K562 (cell line): ENCODE measurements around the gene LYPD3. TPM values are rescaled to one million over a fixed set of nuclear protein-coding genes. Genes with fewer than 3 reads are reported as not detected.
A peak's percentile ranks its signal among the peaks of the same experiment; 100 is the strongest.

Experiments used
- EGR1 ChIP-seq: fragments of 450-650 bp; conservative IDR thresholded peaks from 2 replicates; pipeline ENCODE4 v1.6.1; 2017; ENCODE audit warnings: mild to moderate bottlenecking
- HNRNPUL1 ChIP-seq: fragments of 200-400 bp; formaldehyde crosslinking; IDR thresholded peaks from 2 replicates; pipeline ENCODE4 v1.6.1; 2017; ENCODE audit warnings: low read length
- L3MBTL2 ChIP-seq: fragments of 450-650 bp; IDR thresholded peaks from 2 replicates; pipeline ENCODE4 v1.6.1; 2016; ENCODE audit warnings: mild to moderate bottlenecking, moderate library complexity
- MAZ ChIP-seq, 2 experiments: fragments of 450-650 bp in 1 of 2; sonication (generic) in 1 of 2; formaldehyde crosslinking; IDR thresholded peaks in 1 of 2; conservative IDR thresholded peaks in 1 of 2; 2 replicates each; pipeline versions ENCODE4 v1.4.0 to v1.5.0; 2020; ENCODE audit warnings: mild to moderate bottlenecking in 1 of 2, missing genetic modification reagents in 1 of 2
- MCM2 ChIP-seq: fragments of 450-650 bp; IDR thresholded peaks from 2 replicates; pipeline ENCODE4 v1.6.1; 2017; ENCODE audit warnings: low read depth, mild to moderate bottlenecking
- MTA1 ChIP-seq: fragments of 450-650 bp; IDR thresholded peaks from 2 replicates; pipeline ENCODE4 v1.6.1; 2017; ENCODE audit warnings: borderline replicate concordance
- MTA3 ChIP-seq: fragments of 450-650 bp; formaldehyde crosslinking; IDR thresholded peaks from 2 replicates; pipeline ENCODE4 v1.6.1; 2017; ENCODE audit warnings: mild to moderate bottlenecking, borderline replicate concordance
- NCOR1 ChIP-seq: fragments of 450-650 bp; IDR thresholded peaks from 2 replicates; pipeline ENCODE4 v1.6.1; 2016; ENCODE audit warnings: mild to moderate bottlenecking, moderate library complexity
- NRF1 ChIP-seq, 2 experiments: fragments of 450-650 bp; IDR thresholded peaks in 1 of 2; conservative IDR thresholded peaks in 1 of 2; 2 replicates each; pipeline ENCODE4 v1.6.1; 2014; ENCODE audit warnings: mild to moderate bottlenecking in 2 of 2
- PHF20 ChIP-seq: fragments of 450-650 bp; IDR thresholded peaks from 2 replicates; pipeline ENCODE4 v1.6.1; 2018; ENCODE audit not compliant: partially characterized antibody
- SIN3A ChIP-seq, 2 experiments: fragments of 150-350 bp in 1 of 2; IDR thresholded peaks; 2 replicates each; pipeline ENCODE4 v1.6.1; 2011 to 2016; ENCODE audit warnings: borderline replicate concordance in 2 of 2, low read depth in 2 of 2, low read length in 2 of 2, mild to moderate bottlenecking in 2 of 2, moderate library complexity in 2 of 2; ENCODE audit not compliant: control insufficient read depth in 1 of 2
- SRSF3 ChIP-seq: fragments of 200-400 bp; formaldehyde crosslinking; IDR thresholded peaks from 2 replicates; pipeline ENCODE4 v1.6.1; 2016; ENCODE audit warnings: mild to moderate bottlenecking, low read length, moderate library complexity; ENCODE audit not compliant: insufficient read depth
- ZNF184 ChIP-seq: sonication (generic); formaldehyde crosslinking; IDR thresholded peaks from 2 replicates; pipeline ENCODE4 v1.5.0; 2020; ENCODE audit warnings: missing genetic modification reagents
- ZNF695 ChIP-seq: fragments of 450-650 bp; formaldehyde crosslinking; IDR thresholded peaks from 2 replicates; pipeline ENCODE4 v1.4.0; 2020; ENCODE audit warnings: mild to moderate bottlenecking, moderate library complexity
- polyA plus RNA-seq, 8 experiments: library from polyadenylated mRNA; depleted of rRNA in 4 of 8; stranded (reverse) in 5 of 8; unstranded in 3 of 8; fragments of >200 nt; fragmentation: Nextera tagmentation in 2 of 8; fragmentation: Illumina TruSeq in 1 of 8; extraction: Ambion mirVana in 2 of 8; extraction: Trizol in 1 of 8; gene quantifications; 2 replicates each; pipeline versions ENCODE4 v1.2.1 to v1.2.3, GENCODE V29; 2011 to 2014; ENCODE audit warnings: inconsistent platforms in 1 of 8, missing spikeins in 1 of 8
- total RNA-seq, 7 experiments: library from RNA; depleted of rRNA in 6 of 7; stranded (reverse); fragments of >200 nt in 6 of 7; fragmentation: Illumina TruSeq in 2 of 7; extraction: Trizol in 2 of 7; gene quantifications; 2 replicates each; pipeline versions ENCODE4 v1.2.1 to v1.2.3, GENCODE V29; 2011 to 2021; ENCODE audit warnings: low replicate concordance in 1 of 7
- TF ChIP-seq, protein P1 (sequence below): fragments of 200-800 bp; sonication (Bioruptor generic); IDR thresholded peaks from 2 replicates; pipeline ENCODE4 v1.6.1; 2017; ENCODE audit warnings: missing genetic modification characterization, missing compliant biosample characterization
- TF ChIP-seq, protein P2 (sequence below): fragments of 250-450 bp; sonication (Bioruptor Pico); IDR thresholded peaks from 2 replicates; pipeline ENCODE4 v1.5.0; 2021
- TF ChIP-seq, protein P3 (sequence below): sonication (generic); formaldehyde crosslinking; IDR thresholded peaks from 2 replicates; pipeline ENCODE4 v1.8.0; 2023; ENCODE audit warnings: mild to moderate bottlenecking, missing genetic modification reagents
- TF ChIP-seq, protein P4 (sequence below): fragments of 450-650 bp; IDR thresholded peaks from 2 replicates; pipeline ENCODE4 v1.7.0; 2016; ENCODE audit warnings: borderline replicate concordance

The LYPD3 gene
- total and polyA plus RNA-seq, 9 of the 15 experiments (the other 6 are each of a cell fraction or from before 2014, with no cell fraction given), result 0.04 to 0.33 (median 0.20) TPM; not detected in 1

DNA sequence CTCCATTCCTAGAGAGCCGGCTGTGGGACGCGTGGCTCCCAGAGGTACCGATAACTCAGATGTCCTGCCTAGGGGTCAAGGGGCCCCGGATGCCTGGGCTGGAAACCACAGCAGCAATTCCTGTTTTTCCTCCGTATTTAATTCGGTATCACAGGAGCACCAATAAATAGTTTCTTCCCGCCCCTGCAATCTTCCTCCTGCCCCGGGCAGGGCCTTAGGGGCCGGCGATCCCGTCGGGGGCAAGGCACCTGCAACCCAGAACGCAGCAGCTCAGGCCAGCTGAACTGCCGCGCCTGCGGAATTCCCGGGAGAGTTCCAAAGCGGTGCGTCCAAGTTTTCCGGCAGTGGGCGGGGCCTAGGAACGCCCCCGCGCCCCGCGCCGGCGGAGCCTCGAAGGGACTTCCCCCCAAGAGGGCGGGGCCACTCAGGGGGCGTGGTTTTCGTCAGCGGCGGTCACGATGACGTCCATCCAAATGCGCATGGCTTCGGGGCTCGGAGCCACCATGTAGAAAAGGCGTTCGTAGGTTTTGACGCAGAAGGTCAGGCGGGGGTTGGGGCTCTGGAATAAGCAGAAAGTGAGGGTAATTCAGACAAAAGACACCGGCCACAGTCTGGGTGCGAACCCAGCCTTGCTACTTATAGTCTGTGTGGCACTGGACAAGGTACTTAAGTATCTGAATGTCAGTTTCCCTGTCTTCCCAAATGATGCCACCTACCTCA, 9.7 kb upstream of the LYPD3 start (continued):
- TF ChIP-seq, protein P1, sequence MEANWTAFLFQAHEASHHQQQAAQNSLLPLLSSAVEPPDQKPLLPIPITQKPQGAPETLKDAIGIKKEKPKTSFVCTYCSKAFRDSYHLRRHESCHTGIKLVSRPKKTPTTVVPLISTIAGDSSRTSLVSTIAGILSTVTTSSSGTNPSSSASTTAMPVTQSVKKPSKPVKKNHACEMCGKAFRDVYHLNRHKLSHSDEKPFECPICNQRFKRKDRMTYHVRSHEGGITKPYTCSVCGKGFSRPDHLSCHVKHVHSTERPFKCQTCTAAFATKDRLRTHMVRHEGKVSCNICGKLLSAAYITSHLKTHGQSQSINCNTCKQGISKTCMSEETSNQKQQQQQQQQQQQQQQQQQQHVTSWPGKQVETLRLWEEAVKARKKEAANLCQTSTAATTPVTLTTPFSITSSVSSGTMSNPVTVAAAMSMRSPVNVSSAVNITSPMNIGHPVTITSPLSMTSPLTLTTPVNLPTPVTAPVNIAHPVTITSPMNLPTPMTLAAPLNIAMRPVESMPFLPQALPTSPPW (CRISPR knock-in tag), result peak; percentile 70
- TF ChIP-seq, protein P2, sequence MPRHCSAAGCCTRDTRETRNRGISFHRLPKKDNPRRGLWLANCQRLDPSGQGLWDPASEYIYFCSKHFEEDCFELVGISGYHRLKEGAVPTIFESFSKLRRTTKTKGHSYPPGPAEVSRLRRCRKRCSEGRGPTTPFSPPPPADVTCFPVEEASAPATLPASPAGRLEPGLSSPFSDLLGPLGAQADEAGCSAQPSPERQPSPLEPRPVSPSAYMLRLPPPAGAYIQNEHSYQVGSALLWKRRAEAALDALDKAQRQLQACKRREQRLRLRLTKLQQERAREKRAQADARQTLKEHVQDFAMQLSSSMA (CRISPR knock-in tag), result no peak
- TF ChIP-seq PHF20 (peak; percentile 85), L3MBTL2 (peak; percentile 98), SIN3A (IDR thresholded peaks at IDR 0.05; ENCODE audit: borderline replicate concordance in 2 of 2, control insufficient read depth in 1 of 2, low read depth in 2 of 2, low read length in 2 of 2) (0 out of 4 replicates have a peak, but pooled peaks of 1 of the 2 experiments have one; percentile 22), ZNF184 (no peak), EGR1 (peak; percentile 99), MTA1 (0 out of 2 replicates have a peak, but pooled peaks have one; percentile 48), MCM2 (no peak), MAZ (CRISPR knock-in tag; conservative IDR thresholded peaks at IDR 0.05 in 1 of 2, IDR thresholded peaks at IDR 0.05 in 1 of 2) (peak; percentile 57 to 76), NRF1 (conservative IDR thresholded peaks at IDR 0.05 in 1 of 2, IDR thresholded peaks at IDR 0.05 in 1 of 2) (peak; percentile 87 to 89), NCOR1 (0 out of 2 replicates have a peak, but pooled peaks have one; percentile 9), MTA3 (peak; percentile 53; the same call in 1 of the 2 replicates), SRSF3 (no peak), HNRNPUL1 (no peak), ZNF695 (CRISPR knock-in tag) (no peak)
- TF ChIP-seq, protein P3, sequence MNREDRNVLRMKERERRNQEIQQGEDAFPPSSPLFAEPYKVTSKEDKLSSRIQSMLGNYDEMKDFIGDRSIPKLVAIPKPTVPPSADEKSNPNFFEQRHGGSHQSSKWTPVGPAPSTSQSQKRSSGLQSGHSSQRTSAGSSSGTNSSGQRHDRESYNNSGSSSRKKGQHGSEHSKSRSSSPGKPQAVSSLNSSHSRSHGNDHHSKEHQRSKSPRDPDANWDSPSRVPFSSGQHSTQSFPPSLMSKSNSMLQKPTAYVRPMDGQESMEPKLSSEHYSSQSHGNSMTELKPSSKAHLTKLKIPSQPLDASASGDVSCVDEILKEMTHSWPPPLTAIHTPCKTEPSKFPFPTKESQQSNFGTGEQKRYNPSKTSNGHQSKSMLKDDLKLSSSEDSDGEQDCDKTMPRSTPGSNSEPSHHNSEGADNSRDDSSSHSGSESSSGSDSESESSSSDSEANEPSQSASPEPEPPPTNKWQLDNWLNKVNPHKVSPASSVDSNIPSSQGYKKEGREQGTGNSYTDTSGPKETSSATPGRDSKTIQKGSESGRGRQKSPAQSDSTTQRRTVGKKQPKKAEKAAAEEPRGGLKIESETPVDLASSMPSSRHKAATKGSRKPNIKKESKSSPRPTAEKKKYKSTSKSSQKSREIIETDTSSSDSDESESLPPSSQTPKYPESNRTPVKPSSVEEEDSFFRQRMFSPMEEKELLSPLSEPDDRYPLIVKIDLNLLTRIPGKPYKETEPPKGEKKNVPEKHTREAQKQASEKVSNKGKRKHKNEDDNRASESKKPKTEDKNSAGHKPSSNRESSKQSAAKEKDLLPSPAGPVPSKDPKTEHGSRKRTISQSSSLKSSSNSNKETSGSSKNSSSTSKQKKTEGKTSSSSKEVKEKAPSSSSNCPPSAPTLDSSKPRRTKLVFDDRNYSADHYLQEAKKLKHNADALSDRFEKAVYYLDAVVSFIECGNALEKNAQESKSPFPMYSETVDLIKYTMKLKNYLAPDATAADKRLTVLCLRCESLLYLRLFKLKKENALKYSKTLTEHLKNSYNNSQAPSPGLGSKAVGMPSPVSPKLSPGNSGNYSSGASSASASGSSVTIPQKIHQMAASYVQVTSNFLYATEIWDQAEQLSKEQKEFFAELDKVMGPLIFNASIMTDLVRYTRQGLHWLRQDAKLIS (CRISPR knock-in tag), result 0 out of 2 replicates have a peak, but pooled peaks have one; percentile 29
- TF ChIP-seq, protein P4, sequence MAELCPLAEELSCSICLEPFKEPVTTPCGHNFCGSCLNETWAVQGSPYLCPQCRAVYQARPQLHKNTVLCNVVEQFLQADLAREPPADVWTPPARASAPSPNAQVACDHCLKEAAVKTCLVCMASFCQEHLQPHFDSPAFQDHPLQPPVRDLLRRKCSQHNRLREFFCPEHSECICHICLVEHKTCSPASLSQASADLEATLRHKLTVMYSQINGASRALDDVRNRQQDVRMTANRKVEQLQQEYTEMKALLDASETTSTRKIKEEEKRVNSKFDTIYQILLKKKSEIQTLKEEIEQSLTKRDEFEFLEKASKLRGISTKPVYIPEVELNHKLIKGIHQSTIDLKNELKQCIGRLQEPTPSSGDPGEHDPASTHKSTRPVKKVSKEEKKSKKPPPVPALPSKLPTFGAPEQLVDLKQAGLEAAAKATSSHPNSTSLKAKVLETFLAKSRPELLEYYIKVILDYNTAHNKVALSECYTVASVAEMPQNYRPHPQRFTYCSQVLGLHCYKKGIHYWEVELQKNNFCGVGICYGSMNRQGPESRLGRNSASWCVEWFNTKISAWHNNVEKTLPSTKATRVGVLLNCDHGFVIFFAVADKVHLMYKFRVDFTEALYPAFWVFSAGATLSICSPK, result no peak
